Measurements from ENCODE around the gene ZNF423.

Gene ZNF423

DNA sequence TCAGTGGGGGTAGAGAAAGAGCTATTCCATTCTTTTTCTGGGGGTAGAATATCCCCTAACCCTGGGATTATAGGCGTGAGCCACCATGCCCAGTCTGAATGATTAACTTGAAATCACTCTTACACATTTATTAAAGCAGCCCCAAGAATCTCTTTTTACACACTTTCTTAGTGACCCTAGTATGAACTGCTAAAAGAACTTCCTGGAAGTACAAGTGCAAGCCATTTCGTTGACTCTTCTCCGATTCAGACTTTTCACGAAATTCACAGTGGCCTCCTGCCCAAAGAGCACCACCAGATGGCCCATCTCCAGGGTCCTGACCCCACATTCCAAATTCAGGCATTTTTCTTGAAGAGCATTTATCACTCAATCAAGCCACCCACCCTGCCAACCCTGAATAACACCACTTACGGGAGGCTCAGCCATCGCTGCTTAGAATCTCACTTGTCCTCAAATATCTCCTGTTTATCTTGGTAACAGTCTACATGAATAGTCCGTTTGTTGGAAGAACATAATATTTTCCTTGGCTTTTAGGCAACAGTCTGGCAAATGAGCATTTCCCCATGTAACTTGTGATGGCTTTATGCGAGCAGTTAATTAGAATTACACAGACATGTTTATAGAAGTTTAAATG is 28.0 kb downstream of the ZNF423 start:
- intact Hi-C loops (cut with DNase I; ENCODE audit: low total_unique reads), result no loop called here

DNA sequence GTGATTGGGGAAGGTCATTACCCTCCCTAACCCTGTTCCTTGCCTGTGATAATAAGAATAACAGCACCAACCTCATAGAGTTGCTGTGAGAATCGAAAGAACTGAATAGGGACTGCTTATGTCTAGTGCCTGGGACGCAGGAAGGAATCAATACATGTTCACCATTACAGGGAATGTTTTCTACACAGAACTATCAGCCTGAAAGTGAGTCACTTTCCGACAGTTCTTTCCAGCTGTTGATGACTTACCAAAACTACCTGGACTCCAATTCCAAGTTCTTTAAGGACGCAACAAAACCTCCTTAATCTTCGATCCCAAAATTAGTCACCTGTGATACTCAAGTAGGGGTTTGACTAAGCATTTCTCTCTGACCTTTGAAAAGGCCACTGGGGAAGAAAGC is 29.4 kb downstream of the ZNF423 start:
- TF ChIP-seq, protein P1, sequence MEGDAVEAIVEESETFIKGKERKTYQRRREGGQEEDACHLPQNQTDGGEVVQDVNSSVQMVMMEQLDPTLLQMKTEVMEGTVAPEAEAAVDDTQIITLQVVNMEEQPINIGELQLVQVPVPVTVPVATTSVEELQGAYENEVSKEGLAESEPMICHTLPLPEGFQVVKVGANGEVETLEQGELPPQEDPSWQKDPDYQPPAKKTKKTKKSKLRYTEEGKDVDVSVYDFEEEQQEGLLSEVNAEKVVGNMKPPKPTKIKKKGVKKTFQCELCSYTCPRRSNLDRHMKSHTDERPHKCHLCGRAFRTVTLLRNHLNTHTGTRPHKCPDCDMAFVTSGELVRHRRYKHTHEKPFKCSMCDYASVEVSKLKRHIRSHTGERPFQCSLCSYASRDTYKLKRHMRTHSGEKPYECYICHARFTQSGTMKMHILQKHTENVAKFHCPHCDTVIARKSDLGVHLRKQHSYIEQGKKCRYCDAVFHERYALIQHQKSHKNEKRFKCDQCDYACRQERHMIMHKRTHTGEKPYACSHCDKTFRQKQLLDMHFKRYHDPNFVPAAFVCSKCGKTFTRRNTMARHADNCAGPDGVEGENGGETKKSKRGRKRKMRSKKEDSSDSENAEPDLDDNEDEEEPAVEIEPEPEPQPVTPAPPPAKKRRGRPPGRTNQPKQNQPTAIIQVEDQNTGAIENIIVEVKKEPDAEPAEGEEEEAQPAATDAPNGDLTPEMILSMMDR (IDR thresholded peaks at IDR 0.05), result no peak
- no peaks in the 10 kb centered on the region for H3K36me3 ChIP-seq
- intact Hi-C loops (cut with DNase I; ENCODE audit: low total_unique reads), result no loop called here
- H3K4me1 ChIP-seq, result peaks cover 0 to 40% (median 27%) of the 10 kb centered on the region in 4 donors
- DNase-seq, result no peak
- H3K9me3 ChIP-seq, result no peaks in the 10 kb centered on the region
- H3K4me3 ChIP-seq, result no peak overlapping the region
- H3K27me3 ChIP-seq, result no peaks in the 10 kb centered on the region
- H3K27ac ChIP-seq, result no peak overlapping the region

More for the DNA sequence above, 28.0 kb downstream of the ZNF423 start:
- TF ChIP-seq, protein P1 (IDR thresholded peaks at IDR 0.05), result no peak
- DNase-seq, result peak; percentile 72 to 87
- no peaks in the 10 kb centered on the region for H3K27me3 ChIP-seq
- no peaks in the 10 kb centered on the region for H3K9me3 ChIP-seq
- H3K4me1 ChIP-seq, result peaks cover 0 to 54% (median 38%) of the 10 kb centered on the region in 4 donors
- no peaks in the 10 kb centered on the region for H3K36me3 ChIP-seq
- H3K4me3 ChIP-seq, result no peak overlapping the region
- H3K27ac ChIP-seq, result peak overlapping the region; percentile 52 to 77

DNA sequence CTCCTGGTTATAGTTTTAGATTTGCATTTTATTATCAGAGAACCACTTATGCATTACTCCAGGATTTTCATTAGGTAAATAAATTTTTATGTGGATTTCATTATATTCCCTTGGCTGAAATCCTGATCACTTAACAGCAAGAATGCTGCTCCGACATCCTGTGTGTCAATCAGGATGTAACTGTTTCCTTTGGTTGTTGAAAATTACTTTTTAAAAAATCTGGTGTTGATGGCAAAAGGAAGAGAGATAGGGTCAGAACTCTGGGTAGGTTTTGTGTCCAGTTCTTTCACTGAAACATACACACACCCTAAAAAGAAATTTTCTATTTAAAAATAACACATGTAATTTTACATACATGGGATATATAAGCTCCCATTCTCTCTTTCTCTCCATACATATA is 30.9 kb downstream of the ZNF423 start:
- Histone ChIP-seq H3K4me1 (peaks cover 0 to 31% (median 27%) of the 10 kb centered on the region in 4 donors), H3K27ac (no peak overlapping the region)

DNA sequence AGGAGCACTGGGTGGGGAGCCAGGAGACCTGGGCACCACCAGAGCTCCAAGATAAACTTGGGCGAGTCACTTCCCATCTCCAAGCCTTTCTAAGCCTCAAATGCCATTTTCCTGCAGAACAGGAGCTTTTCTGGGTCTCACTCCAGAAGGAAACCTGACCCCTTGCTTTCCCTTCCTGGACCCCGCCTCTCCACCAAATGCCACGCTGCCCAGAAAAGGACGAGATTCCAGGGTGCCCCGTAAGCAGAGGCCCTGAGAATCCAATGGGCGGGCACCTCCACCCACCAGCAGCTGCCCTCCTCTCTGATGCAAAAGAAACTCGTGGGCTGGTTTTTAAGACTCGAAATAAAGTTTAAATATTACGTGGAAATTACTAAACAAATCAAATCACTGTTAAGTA is 31.3 kb downstream of the ZNF423 start:
- Histone ChIP-seq H3K4me1 (peaks cover 0 to 31% (median 27%) of the 10 kb centered on the region in 4 donors), H3K4me3 (no peak overlapping the region), H3K27me3 (no peaks in the 10 kb centered on the region), H3K27ac (no peak overlapping the region), H3K36me3 (no peaks in the 10 kb centered on the region), H3K9me3 (no peaks in the 10 kb centered on the region)
- TF ChIP-seq, protein P1 (IDR thresholded peaks at IDR 0.05), result no peak
- intact Hi-C loops (cut with DNase I; ENCODE audit: low total_unique reads), result no loop called here
- DNase-seq, result no peak

More for the DNA sequence above, 30.9 kb downstream of the ZNF423 start:
- Histone ChIP-seq H3K27me3 (no peaks in the 10 kb centered on the region), H3K9me3 (no peaks in the 10 kb centered on the region), H3K36me3 (no peaks in the 10 kb centered on the region), H3K4me3 (no peak overlapping the region)
- intact Hi-C loops (cut with DNase I; ENCODE audit: low total_unique reads), result no loop called here
- TF ChIP-seq, protein P1 (IDR thresholded peaks at IDR 0.05), result no peak
- no peak for DNase-seq

DNA sequence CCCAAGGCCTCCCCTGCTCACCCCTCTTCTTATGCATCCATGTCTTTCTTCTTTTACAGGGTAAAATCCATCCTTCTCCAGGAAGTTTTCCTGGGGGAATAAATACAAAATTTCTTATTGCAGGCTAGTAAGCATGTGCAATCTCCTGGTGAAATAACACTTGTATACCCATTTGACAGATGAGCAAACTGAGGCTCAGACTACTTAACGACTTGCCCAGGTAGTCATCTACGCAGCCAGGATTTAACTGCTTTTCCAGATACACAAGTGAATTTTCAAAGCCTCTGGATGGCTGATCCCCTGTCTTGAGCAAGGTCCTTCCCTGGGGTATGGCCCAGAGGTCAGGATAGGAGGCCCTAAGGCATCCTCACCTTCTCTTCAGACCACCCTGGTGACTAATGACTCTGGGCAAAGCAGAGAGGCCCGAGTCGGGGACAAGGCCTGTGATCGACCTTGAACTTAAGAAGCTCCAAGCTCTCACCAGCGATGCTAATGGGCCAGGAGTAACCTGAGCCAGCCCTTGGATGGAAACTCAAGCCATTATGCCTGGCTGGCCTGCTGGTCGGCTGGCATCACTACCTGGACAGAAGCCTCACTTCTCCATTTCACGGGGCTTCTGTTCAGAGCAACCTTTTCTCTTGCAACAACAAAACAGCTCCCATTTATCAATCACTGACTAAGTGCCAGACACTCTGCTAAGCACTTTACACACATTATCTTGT is 33.1 kb downstream of the ZNF423 start:
- Histone ChIP-seq H3K4me1 (peaks cover 0 to 13% (median 10%) of the 10 kb centered on the region in 4 donors), H3K36me3 (no peaks in the 10 kb centered on the region), H3K4me3 (no peak overlapping the region), H3K27me3 (no peaks in the 10 kb centered on the region), H3K9me3 (no peaks in the 10 kb centered on the region), H3K27ac (no peak overlapping the region)
- TF ChIP-seq, protein P1 (IDR thresholded peaks at IDR 0.05), result no peak
- no peak for DNase-seq
- intact Hi-C loops (cut with DNase I; ENCODE audit: low total_unique reads), result no loop called here

Data from tibial artery (tissue), 4 donors.